Glomerular endothelial cell (primary cell): ENCODE results near the gene ANGEL2. TPM values are rescaled to one million over a fixed set of nuclear protein-coding genes. Genes with fewer than 3 reads are reported as not detected.
"Not testable (repeated sequence)": the region's sequence is repeated elsewhere in the genome, so short reads cannot be mapped to it uniquely, and the experiment has no call there.

Source experiments
- DNase-seq: peaks from one replicate; pipeline ENCODE4 v3.0.0-alpha.2; 2011; ENCODE audit warnings: low read depth, low spot score; ENCODE audit errors: extremely low read depth
- total RNA-seq: library from RNA; depleted of rRNA; stranded (reverse); fragments of >200 nt; gene quantifications from 2 replicates; pipeline ENCODE4 v1.2.3, GENCODE V29; 2015

The ANGEL2 gene
- total RNA-seq: 14.4 and 43.0 TPM in 2 replicates

DNA sequence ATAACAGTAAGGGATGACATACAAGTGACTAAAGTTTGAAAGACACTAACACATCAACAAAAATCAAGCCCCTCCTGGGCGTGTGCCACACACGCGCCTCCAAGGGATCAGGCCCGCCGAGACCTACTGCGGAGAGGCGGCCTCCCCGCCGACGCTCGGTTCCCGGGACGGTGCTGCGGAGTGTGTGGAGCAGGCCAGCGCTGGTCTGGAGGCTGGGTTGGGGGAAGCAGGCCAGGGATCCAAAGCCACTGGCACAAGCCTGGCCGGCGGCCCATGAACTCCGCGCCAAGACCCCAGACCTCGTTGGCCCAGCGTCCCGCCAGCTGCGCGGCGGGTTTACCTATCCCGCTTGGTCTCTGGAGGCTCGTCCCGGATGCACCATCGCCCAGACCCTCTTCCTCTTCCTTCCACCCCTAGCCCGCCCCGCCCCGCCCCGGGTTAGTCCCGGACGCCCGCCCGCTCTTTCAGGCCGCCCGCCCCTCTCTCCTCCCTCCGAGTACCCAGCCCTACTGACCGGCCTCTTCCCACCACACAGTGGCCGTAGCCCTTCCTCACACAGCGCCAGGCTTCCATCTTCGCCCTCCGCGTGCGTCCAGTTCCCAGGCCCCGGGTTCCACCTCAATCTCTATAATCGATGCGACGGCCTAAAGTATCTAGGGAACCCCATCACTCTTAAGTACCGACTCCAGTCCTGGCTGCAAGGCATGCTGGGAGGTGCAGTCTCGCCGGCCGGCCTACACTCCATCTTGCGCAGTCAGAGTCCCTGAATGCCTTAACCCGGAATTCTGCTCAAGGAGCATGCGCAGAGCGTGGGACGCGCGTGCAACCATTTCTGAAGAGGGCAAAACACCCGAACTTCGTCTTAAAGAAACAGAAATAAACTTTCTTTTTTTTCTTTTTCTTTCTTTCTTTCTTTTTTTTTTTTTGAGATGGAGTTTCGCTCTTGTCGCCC, at the start of gene ANGEL2:
Gene ANGEL2 (minus strand): TSS at position 769 of the 952 bp plus-strand sequence. CDS start 196 bp downstream, at position 573.
- peak; percentile 90 for DNase-seq

DNA sequence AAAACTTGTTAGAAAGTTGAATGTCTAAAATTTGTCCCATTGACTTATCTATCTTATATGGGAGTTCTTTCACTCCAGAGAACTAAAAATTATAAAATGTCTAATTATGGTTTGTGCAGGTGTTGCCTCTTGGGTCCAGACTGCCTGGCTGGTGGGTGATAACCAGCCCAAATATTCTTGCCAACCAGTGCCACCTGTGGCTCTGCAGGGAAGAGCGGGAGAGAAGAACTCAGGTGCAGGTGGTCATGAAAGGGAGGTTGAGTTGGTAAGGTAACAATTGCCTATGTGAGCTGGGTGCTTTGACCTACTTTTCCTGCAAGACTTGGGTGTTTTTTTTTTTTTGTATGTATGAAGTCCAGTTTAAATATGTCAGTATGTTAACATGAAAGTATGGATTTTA, 45.6 kb upstream of the ANGEL2 start:
- DNase-seq: no peak

GRCh38 chr1:213060836-213061235, 45.2 kb upstream of the ANGEL2 start:
- no peak for DNase-seq

DNA sequence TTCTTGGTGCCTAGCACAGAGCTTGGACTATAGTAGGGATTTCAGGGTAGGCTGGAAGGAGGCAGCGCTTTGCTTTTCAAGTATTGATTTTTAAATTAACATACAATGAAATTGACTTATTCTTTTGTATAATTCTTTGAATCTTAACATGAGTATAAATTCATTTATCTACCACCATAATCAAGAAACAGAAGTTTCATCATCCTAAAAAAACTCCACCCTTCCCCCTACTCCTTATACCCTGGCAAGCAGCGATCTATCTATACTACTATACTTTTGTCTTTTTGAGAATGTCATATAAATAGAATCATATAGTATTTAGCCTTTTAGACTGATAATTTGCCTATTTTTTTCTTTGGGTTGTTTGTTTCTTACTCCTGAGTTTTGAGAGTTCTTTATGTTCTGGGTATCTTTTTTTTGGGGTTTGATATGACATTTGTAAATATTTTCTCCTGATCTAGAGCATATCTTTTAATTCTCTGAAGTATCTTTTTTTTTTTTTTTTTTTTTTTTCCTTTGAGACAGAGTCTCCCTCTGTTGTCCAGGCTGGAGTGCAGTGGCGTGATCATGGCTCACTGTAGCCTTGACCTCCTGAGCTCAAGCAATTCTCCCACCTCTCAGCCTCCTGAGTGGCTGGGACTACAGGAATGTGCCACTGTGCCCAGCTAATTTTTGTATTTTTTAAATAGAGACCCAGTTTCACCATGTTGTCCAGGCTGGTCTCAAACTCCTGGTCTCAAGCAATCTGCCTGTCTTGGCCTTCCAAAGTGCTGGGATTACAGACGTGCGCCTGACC, 41.8 kb upstream of the ANGEL2 start:
- no peak for DNase-seq

DNA sequence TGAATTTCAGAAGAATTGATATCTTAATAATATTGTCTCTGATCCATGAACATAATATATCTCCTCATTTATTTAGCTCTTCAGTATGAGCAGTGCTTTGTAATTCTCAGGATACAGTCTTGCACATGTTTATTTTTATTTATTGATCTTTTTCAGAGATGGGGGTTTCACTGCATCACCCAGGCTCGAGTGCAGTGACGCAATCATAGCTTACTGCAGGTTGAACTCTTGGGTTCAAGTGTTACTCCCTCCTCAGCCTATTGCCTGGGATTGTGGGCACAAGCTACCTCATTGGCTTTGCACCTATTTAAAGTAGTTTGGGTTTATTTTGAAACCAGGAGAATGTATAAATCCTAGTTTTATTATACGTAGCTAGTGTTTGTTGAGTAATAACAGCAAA, 40.1 kb upstream of the ANGEL2 start:
- no peak for DNase-seq

- DNase-seq: no peak
These were observed 39.3 kb upstream of the ANGEL2 start for GRCh38 chr1:213054733-213055591.

DNA sequence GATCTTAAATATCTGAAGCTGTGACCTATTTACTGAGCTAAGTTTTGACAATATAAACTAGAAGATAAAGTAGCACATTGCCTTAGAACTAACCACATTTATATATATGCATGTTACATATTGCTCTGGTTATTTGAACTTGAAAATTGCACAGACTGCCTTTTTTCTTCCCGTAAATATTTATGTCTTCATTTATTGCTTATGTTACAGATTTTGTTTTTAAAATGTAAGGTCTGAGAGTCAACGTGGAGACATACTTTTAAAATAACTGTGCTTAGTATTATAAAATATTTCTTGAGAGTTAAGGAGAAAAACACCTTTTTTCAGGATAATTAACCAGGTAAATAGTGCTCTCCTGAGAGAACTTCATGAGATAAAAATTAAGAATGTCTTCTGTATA, 38.5 kb upstream of the ANGEL2 start:
- DNase-seq: no peak

DNA sequence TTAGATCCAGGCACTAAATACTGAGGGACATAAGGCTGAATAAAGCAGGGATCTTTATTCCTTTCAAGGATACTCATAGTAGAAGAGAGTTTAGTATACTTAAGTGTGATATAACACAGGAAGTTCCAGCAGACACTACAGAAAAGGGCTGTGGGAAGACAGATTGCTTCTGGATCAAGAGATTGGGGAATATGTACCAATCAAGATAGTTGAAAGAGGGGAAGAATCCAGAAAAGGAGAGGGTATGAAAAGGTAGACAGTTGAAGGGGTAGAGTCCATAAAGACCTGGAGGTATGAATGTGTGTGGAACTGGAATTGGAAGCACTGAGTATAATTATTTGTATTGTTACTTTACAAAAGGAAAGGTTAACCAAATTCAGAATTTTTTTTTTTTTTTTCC, 37.8 kb upstream of the ANGEL2 start:
- no peak for DNase-seq

GRCh38 chr1:213051881-213052202, 36.2 kb upstream of the ANGEL2 start:
- no peak for DNase-seq

DNA sequence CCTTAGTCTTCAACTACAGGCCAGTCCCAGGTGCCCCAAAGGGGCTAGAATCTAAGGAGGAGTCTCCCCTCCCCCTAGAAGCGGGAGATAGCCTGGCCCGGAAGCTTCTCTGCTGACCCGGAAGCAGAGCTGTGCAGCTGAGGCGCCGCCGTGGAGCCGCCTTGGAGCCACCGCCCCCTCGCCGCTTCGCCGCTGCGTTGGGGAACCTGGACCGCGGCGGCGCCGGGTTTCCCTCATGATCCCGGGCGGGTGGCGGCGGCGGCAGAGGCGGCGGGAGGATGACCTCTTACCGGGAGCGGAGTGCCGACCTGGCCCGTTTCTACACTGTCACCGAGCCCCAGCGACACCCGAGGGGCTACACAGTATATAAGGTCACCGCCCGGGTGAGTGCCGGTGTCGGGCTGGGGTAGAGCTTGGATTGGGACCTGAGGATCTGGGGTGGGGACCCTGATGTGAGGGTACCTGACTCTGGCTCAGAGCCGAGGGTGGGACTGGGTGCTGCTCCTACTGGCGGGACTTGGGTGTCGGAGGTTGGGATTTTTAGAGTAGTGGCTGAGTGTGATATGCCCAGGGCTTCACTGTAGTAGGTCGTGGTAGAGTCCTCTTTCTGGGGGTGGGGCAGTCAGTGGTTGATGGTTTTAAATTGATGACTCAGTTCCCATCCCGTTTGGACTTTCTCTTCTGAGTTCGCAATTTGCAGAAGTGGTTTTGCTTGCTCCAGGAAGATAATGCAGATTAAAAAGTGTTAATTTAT, 35.6 kb upstream of the ANGEL2 start, which contains the start of gene RPS6KC1:
Gene RPS6KC1 (plus strand): TSS at position 115 of the 754 bp plus-strand sequence. CDS start 164 bp downstream, at position 279.
- DNase-seq: no peak

DNA sequence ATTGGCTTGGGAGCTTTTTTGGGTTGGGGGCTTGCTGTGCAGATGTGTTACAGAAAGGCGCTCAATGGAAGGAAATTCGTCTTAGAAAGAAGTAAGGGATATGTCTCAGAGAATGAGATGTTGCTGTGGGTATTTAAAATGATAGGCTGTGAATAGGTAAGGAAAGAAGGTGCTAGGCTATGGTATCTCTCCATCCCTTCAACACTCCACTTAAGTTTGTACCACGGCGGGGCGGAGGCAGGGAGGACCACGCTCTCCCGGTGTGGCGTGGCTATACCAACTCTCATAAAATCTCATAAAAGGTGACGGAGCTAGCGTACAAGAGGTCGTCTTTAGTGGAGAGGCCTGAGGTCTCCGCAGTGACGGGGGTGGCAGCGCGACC, 35.1 kb upstream of the ANGEL2 start:
- no peak for DNase-seq

- DNase-seq: no peak
These were observed 33.6 kb upstream of the ANGEL2 start for GRCh38 chr1:213049232-213049631.

DNA sequence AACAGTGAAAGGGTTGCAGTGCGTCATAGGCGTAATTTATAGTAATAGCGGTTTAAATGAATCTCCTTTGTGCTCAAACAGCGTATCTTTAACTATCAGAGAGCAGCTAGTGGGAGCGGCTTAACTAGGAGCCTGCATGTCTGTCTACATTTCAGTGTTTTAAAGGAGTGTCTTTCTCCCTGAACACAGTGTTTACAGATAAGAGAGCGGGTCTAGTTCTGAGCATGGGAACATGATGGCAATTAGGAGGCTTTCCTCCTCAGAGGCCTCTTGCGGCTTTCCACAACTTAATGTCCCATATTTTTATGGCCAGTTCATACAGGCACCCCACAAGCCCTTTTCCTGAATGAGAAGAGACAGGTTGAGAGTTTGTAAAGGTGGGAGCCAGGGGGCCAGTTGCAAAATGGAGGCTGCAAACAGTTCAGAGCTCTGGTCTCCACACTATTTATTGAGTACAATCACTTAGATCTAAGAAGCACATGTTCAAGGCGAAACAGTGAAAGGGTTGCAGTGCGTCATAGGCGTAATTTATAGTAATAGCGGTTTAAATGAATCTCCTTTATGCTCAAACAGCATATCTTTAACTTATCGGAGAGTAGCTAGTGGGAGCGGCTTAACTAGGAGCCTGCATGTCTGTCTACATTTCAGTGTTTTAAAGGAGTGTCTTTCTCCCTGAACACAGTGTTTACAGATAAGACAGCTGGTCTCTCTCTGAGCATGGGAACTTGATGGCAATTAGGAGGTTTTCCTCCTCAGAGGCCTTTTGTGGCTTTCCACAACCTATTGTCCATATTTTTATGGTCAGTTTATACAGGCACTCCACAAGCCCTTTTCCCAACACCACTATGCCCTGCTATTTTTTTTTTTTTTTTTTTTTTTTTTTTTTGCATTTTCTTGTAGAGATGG, 29.9 kb upstream of the ANGEL2 start:
- DNase-seq: not testable (repeated sequence)

- DNase-seq: no peak
These were observed 25.8 kb upstream of the ANGEL2 start for GRCh38 chr1:213041443-213041842.

DNA sequence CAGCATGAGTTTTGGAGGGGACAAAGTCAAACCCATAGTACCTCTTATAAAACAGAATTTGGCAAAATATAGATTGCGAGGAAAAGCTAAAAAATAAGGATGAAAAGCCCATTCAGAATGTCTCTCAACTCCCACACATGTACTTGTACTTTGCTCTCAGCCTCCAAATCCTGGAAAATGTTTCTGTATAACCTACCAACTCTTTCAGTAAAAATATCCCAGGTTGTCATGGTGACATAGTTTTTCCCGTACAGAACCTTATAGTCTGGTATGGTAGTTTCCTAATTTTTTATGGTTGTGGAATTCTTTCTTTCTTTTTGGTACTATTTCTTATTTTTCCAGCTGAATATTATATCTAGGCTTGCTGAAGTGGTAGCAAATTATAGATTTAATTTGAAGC, 19.9 kb upstream of the ANGEL2 start:
- DNase-seq: no peak

- no peak for DNase-seq
These were observed 19.0 kb upstream of the ANGEL2 start for GRCh38 chr1:213034713-213035112.

DNA sequence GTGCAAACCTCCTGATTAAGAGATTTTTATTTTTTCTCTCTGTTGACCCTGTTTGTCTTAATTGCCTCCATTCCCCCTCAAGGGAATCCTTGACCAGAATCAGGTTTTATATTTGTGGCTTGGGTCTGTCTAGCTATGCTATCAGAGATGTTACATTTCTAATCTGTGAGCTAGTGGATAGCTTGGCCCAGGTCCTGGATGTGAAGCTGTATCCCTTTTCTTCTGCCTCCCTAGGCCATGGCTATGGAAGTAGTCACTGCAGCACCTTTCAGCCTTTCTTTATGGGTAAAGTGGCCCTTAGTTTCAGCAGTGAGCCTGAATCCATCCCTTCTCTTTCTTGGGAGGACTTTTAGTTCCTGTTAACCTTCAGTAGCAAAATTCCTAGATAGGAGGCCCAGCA, 17.0 kb upstream of the ANGEL2 start:
- DNase-seq: no peak

DNA sequence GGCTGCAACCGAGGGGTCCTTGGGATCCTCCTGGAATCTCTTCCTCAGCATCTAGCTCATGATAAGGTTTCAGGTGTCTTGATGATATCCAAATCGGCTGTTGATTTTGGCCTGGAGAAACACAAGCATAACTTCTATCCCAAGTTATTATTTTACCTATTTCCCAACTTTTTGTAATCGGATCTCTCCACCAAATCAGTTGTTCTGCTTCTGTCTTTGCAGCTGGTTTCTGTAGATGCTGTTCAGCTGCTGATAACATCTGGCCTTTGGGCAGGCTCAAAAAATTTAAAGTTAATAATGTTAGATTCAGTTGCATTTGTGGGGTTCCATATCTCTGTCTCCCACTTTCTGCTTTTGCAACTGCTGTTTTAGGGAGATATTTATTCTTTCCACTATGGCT, 11.4 kb upstream of the ANGEL2 start:
- DNase-seq: not testable (repeated sequence)

GRCh38 chr1:213020016-213020415, 4.3 kb upstream of the ANGEL2 start:
- DNase-seq: no peak
